GM18861 (cell line): ENCODE data around the gene SARS2.
"Not testable (repeated sequence)": the region's sequence is repeated elsewhere in the genome, so short reads cannot be mapped to it uniquely, and the experiment has no call there.

Source experiments
- ATAC-seq: cut with Tn5 transposase; IDR thresholded peaks from one replicate; pipeline ENCODE4 v1.9.1; 2021; ENCODE audit not compliant: unreplicated experiment

Gene SARS2

GRCh38 chr19:38893341-38893771, 37.2 kb downstream of the SARS2 start:
- ATAC-seq, result no peak

GRCh38 chr19:38892841-38893240, 37.7 kb downstream of the SARS2 start:
- ATAC-seq, result no peak

DNA sequence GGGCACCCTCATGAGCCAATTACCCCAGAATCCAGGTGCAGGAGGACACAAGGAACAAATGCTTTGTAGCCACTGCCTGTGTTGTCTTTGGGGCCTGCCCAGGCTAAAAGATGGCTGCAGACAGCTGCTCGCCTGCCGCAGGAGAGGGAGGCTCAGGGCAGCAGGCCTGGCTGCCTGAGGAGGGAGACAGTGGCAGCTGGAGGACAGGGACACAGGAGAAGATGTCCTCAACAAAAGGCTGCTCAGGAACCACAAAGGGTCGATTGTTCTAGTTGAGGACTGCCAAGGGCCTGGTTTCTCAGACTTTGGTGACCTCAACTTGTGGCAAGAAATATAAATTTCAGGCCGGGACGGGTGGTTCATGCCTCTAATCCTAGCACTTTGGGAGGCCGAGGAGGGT, 38.8 kb downstream of the SARS2 start:
- ATAC-seq, result no peak

DNA sequence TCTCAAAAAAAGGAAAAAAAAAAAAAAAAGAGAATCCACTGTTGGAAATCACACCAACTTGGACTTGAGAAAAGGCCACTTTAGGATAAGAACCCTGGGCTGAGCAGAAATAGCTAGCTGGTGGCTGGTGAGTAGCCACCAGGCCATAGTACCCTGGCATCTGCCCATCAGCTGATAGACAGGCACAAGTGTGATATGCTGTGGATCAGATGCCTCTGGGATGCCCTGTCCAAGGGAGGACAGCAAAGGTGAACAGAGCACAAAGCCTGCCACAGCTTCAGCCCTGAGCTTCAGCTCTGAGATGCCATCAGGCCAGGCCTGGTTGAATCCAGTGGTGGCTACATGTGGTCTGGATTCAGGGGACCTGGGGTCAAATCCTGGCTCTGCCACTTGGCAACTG, 39.9 kb downstream of the SARS2 start:
- ATAC-seq, result no peak

- no peak for ATAC-seq
These were observed 40.8 kb downstream of the SARS2 start for GRCh38 chr19:38889803-38890202.

DNA sequence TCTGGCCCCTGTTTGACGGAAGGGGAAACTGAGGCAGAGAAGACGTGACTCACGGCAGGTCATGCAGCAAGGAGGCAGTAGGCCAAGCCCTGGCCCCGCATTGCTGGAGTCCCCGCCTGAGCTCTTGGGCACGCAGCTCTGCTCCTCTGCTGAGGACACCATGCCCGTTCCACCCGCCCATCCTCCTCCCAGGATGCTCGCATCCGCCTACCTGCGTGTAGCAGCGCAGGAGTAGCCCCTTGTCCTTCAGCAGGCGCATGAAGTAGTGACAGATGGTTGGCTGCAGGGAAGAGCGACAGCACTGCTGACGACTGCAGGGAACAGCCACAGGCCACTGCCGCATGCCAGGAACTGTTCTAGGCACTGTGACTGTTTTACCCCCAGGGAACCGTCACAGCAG, 41.7 kb downstream of the SARS2 start:
- ATAC-seq, result no peak

GRCh38 chr19:38884691-38885090, 45.9 kb downstream of the SARS2 start:
- ATAC-seq, result not testable (repeated sequence)

DNA sequence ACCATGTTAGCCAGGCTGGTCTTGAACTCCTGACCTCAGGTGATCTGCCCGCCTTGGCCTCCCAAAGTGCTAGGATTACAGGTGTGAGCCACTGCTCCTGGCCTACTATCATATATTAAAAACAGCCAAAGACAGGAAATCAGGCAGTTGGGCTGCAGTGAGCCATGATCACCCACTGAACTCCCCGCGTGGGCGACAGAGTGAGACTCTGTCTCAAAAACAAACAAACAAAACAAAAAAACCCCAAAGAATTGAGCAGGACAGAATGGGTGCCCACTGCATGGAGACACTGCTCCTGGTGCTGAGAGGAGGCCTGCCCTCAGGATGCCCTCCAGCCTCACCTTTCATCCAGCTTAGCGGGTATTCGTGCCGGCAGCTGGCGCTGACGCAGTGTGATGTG, 47.3 kb downstream of the SARS2 start:
- no peak for ATAC-seq

GRCh38 chr19:38880882-38881609, 49.5 kb downstream of the SARS2 start:
- ATAC-seq, result no peak

DNA sequence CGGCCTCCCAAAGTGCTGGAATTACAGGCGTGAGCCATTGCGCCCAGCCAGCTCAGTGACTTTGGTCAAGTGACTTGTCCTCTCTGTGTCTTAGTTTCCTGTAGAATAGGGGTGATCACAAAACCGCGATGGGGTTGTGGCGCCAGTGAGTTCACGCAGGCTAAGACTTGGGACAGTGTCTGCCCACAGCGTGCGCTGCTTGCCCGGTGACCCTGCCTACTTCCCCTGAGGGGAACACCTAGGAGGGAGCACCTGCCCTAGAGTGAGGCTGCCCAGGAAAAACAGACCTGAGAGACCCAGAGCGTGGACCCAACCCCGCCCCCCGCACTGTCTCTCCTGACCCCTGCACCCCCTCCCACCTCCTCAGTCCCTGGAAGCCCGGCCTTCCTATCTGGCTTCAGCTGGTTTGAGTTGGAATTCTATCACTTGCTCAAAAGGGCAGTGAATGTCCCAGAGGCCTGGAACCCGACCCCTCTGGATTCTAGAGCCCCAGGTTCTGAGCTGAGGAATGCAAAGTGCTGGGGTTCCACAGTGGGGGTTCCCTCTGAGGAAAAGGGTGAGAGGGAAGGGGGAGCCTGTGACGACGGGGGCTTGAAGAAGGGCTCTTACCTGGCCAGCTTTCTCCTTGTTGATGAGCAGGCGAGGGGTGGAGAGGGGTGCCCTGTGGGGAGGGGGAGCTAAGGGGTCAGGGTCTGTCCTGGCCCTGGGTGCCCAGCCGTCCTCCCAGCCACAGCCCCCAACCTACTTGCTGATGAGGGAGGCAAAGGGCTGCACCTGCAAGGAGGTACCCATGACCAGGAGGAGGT, 50.3 kb downstream of the SARS2 start:
- no peak for ATAC-seq

- ATAC-seq, result no peak
These were observed 51.2 kb downstream of the SARS2 start for GRCh38 chr19:38879400-38879751.

DNA sequence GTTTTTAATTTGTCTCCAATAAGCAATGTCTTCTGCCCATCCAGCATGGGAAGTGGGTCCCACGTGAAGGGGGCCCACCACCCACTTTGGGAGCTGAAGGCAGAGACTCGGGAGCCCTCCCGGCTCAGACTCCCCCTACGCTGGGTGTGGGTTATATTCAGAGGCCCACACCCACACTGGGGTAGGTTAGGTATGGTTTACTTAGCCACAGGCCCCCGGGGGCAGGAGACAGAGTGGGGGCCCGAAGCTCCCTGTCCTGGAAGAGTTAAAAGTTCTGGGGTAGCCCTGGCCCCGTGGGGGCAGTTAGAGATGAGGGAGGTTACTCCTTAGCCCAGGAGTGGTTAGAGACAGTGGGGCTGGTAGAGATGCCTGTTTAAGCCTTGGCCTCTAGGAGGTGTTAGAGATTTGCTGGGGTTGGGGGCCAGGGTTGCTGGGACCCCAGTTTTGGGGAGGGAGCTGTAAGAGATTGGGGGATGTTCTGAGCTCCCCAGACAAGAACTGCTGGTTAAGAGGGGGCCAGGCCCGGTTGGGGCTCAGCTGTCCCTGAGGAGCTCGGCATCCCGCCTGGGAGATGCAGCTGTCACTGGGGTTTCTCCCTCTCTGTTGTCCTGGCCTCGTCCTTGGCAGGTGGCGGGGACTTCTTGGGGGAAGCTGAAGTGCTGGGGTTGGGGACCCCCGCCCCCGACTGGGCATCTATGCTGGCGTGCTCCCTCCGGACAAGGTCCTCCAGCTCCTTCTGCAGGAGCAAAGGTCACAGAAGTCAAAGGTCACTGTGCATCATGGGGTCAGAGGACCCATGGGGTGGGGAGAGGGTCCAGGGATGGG, 51.8 kb downstream of the SARS2 start:
- no peak for ATAC-seq

GRCh38 chr19:38877781-38878574, 52.6 kb downstream of the SARS2 start, which contains the start of gene RINL:
RINL (minus strand) TSS chr19:38878275; CDS start chr19:38876742, 1,533 bp downstream.
- no peak for ATAC-seq

GRCh38 chr19:38875656-38876395, 54.7 kb downstream of the SARS2 start:
- no peak for ATAC-seq

- ATAC-seq, result not testable (repeated sequence)
These were observed 57.2 kb downstream of the SARS2 start for GRCh38 chr19:38873400-38873799.

GRCh38 chr19:38870612-38871011, 60.0 kb downstream of the SARS2 start:
- ATAC-seq, result no peak

DNA sequence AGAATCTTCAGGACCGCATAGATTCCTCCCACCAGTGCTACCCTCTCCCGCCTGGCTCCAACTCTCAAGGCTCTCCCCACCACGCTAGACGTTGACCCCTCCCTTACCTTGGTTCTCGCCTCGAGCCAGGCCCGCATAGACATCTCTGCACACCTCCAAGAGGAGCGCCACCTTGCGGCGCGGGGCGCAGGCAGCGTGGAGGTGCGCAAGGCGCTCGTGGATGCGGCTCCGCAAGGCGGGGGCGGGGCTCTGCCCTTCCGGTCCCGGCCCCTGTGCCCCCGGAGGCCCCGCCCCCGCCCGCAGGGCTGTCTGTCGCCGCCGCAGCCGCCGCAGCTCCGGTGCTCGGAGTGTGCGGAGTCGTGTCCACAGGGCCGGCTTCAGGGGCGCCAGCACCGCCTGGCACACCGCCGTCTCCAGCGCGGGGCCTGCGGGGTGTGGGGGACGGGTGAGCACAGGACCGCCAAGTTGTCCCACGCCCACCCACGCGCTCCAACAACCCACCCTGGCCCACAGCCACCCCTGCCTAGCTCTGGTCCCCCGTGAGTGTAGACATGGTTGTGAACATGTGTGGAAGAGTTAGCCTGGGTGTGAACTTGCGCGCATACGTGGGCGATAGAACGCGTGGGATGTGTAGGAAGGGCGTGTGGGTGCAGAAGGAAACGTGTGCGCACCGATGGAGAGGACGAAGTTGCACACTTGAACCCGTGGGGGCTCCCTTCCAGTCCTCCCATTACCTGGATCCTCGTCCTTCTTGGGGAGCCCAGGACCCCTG, 60.5 kb downstream of the SARS2 start:
- peak; percentile 75 for ATAC-seq

DNA sequence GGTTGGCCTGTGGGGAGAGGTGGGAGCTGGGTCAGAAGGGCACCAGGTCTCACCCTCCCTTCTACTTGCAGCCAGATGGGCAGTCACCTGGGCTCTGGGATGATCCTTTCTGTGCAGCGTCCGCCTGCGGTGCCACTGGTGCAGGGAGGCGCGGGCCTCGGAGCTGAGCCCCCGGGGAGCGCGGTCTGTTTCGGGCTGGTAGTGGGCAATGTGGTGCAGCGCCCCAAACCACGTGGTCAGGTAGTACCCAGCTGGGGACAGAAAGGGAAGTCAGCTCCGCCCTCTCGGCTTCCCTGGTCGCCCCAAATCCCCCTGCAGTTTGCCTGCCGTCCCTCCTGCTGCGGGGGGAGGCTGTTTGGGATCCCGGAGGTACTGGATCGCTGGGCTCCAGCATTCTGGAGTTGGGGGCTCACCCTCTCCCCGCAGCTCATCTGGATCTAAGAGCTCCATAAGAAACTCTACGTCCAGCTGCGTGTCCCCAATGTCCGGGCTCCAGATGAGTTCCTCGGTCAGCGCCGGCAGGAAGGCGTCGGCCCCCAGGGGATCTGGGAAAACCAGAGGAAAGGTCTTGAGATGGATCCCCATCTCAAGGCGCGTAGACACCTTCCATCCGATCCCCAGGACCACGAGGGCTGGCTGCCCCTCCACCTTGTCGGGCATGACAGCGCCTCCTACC, 61.3 kb downstream of the SARS2 start:
- ATAC-seq, result no peak

GRCh38 chr19:38868551-38868950, 62.0 kb downstream of the SARS2 start:
- ATAC-seq, result no peak
